WTC11 (cell line): ENCODE measurements around the gene EAF1. TPM values are rescaled to one million over a fixed set of nuclear protein-coding genes. Genes with fewer than 3 reads are reported as not detected.

Experiments
- ATAC-seq: fragments of 200-7000 bp; cut with Tn5 transposase; 2 replicates; pipeline ENCODE4 v1.10.0; 2021; ENCODE audit warnings: mild to moderate bottlenecking, moderate library complexity
- CTCF ChIA-PET: fragments of 300-600 bp; sonication (Branson Sonifier 250); formaldehyde crosslinking; loops from one replicate; lab custom pipeline; 2021; ENCODE audit warnings: antibody characterized with exemption; lab: Charles Lee
- POLR2A ChIA-PET: fragments of 350-600 bp; sonication (Branson Sonifier 250); formaldehyde crosslinking; loops from one replicate; lab custom pipeline; 2021; ENCODE audit warnings: antibody characterized with exemption; lab: Charles Lee
- DNase-seq: peaks from one replicate; pipeline ENCODE4 v3.0.0; 2021; ENCODE audit warnings: low spot score
- H3K27ac Mint-ChIP-seq: 2 replicates; pipeline ENCODE4 v1.8.0; 2021; ENCODE audit warnings: mixed read lengths
- H3K27me3 Mint-ChIP-seq: 2 replicates; pipeline ENCODE4 v1.8.0; 2021; ENCODE audit warnings: low read depth, mild to moderate bottlenecking, moderate library complexity, mixed read lengths
- H3K36me3 Mint-ChIP-seq: 2 replicates; pipeline ENCODE4 v1.8.0; 2021; ENCODE audit warnings: mixed read lengths
- H3K4me1 Mint-ChIP-seq: 2 replicates; pipeline ENCODE4 v1.8.0; 2022; ENCODE audit warnings: mixed read lengths
- H3K4me3 Mint-ChIP-seq: 2 replicates; pipeline ENCODE4 v1.8.0; 2021; ENCODE audit warnings: mild to moderate bottlenecking, moderate library complexity, mixed read lengths
- H3K9me3 Mint-ChIP-seq: 2 replicates; pipeline ENCODE4 v1.8.0; 2021; ENCODE audit warnings: mixed read lengths
- AFF4 ChIP-seq: sonication (generic); formaldehyde crosslinking; IDR thresholded peaks from 2 replicates; pipeline ENCODE4 v1.8.1; 2023; ENCODE audit warnings: mild to moderate bottlenecking, missing genetic modification reagents, borderline replicate concordance
- AR ChIP-seq: fragments of 250-450 bp; sonication (Bioruptor Pico); IDR thresholded peaks from 2 replicates; pipeline ENCODE4 v1.9.0; 2021; ENCODE audit warnings: mild to moderate bottlenecking
- E2F4 ChIP-seq: sonication (generic); formaldehyde crosslinking; IDR thresholded peaks from 2 replicates; pipeline ENCODE4 v1.8.1; 2022; ENCODE audit warnings: low read depth, mild to moderate bottlenecking, moderate library complexity, missing genetic modification reagents, borderline replicate concordance
- EMX1 ChIP-seq: fragments of 250-450 bp; sonication (Bioruptor Pico); IDR thresholded peaks from 2 replicates; pipeline ENCODE4 v1.8.0; 2021; ENCODE audit warnings: mild to moderate bottlenecking
- ETV6 ChIP-seq: sonication (generic); formaldehyde crosslinking; IDR thresholded peaks from 2 replicates; pipeline ENCODE4 v1.8.1; 2022; ENCODE audit warnings: mild to moderate bottlenecking, missing genetic modification reagents
- FOXJ3 ChIP-seq: sonication (generic); formaldehyde crosslinking; IDR thresholded peaks from 2 replicates; pipeline ENCODE4 v1.9.0; 2021; ENCODE audit warnings: missing genetic modification reagents, mild to moderate bottlenecking, borderline replicate concordance
- FOXP4 ChIP-seq: sonication (generic); formaldehyde crosslinking; IDR thresholded peaks from 2 replicates; pipeline ENCODE4 v1.8.0; 2022; ENCODE audit warnings: mild to moderate bottlenecking, missing genetic modification reagents
- IRF2 ChIP-seq: sonication (generic); formaldehyde crosslinking; IDR thresholded peaks from 2 replicates; pipeline ENCODE4 v1.8.0; 2022; ENCODE audit warnings: low read depth, missing genetic modification reagents, borderline replicate concordance
- MAX ChIP-seq: sonication (generic); formaldehyde crosslinking; IDR thresholded peaks from 2 replicates; pipeline ENCODE4 v1.8.0; 2022; ENCODE audit warnings: mild to moderate bottlenecking, missing genetic modification reagents
- NFE2L1 ChIP-seq: sonication (generic); formaldehyde crosslinking; IDR thresholded peaks from 2 replicates; pipeline ENCODE4 v1.8.1; 2023; ENCODE audit warnings: missing genetic modification reagents
- PRRX2 ChIP-seq: fragments of 250-450 bp; sonication (Bioruptor Pico); IDR thresholded peaks from 2 replicates; pipeline ENCODE4 v1.8.0; 2021; ENCODE audit warnings: mild to moderate bottlenecking
- RORB ChIP-seq: fragments of 250-450 bp; sonication (Bioruptor Pico); IDR thresholded peaks from 2 replicates; pipeline ENCODE4 v1.9.0; 2021; ENCODE audit warnings: mild to moderate bottlenecking
- SP1 ChIP-seq: sonication (generic); formaldehyde crosslinking; conservative IDR thresholded peaks from 2 replicates; pipeline ENCODE4 v1.8.1; 2022; ENCODE audit warnings: missing genetic modification reagents
- TP53 ChIP-seq: sonication (generic); formaldehyde crosslinking; IDR thresholded peaks from 2 replicates; pipeline ENCODE4 v1.8.1; 2023; ENCODE audit warnings: mild to moderate bottlenecking, missing genetic modification reagents
- ZBTB21 ChIP-seq: sonication (generic); formaldehyde crosslinking; IDR thresholded peaks from 2 replicates; pipeline ENCODE4 v1.8.1; 2023; ENCODE audit warnings: mild to moderate bottlenecking, missing genetic modification reagents, borderline replicate concordance
- ZMAT4 ChIP-seq: fragments of 250-450 bp; sonication (Bioruptor Pico); IDR thresholded peaks from 2 replicates; pipeline ENCODE4 v1.9.0; 2021; ENCODE audit warnings: mild to moderate bottlenecking
- ZNF138 ChIP-seq: sonication (generic); formaldehyde crosslinking; conservative IDR thresholded peaks from 2 replicates; pipeline ENCODE4 v1.8.1; 2022; ENCODE audit warnings: mild to moderate bottlenecking, moderate library complexity, missing genetic modification reagents
- ZNF232 ChIP-seq: sonication (generic); formaldehyde crosslinking; IDR thresholded peaks from 2 replicates; pipeline ENCODE4 v1.8.0; 2022; ENCODE audit warnings: mild to moderate bottlenecking, missing genetic modification reagents
- ZNF425 ChIP-seq: fragments of 250-450 bp; sonication (Bioruptor Pico); conservative IDR thresholded peaks from 2 replicates; pipeline ENCODE4 v1.9.0; 2021; ENCODE audit warnings: mild to moderate bottlenecking
- ZNF671 ChIP-seq: fragments of 250-450 bp; sonication (Bioruptor Pico); IDR thresholded peaks from 2 replicates; pipeline ENCODE4 v1.8.0; 2021; ENCODE audit warnings: mild to moderate bottlenecking
- total RNA-seq: library from RNA; stranded (reverse); gene quantifications from 3 replicates; pipeline ENCODE4 v1.2.3, GENCODE V29; 2021

The EAF1 gene
- total RNA-seq, 1 experiment from 2014 or later: 25.4 TPM

- TF ChIP-seq MAX (CRISPR knock-in tag) (no peak), AFF4 (CRISPR knock-in tag) (no peak), SP1 (no peak)
These were observed 7.4 kb downstream of the EAF1 start (continued) for GRCh38 chr3:15434756-15435155.

GRCh38 chr3:15436246-15436645 lies 8.8 kb downstream of the EAF1 start:
- DNase-seq: no peak
- no peaks in the 10 kb centered on the region for H3K27me3 Mint-ChIP-seq
- H3K27ac Mint-ChIP-seq: no peak overlapping the region
- peaks cover 75% of the 10 kb centered on the region for H3K36me3 Mint-ChIP-seq
- H3K9me3 Mint-ChIP-seq: no peaks in the 10 kb centered on the region
- POLR2A ChIA-PET: no interaction called here
- TF ChIP-seq ZNF232 (CRISPR knock-in tag) (no peak), E2F4 (no peak), FOXP4 (CRISPR knock-in tag) (no peak), IRF2 (CRISPR knock-in tag) (no peak), MAX (CRISPR knock-in tag) (no peak), ZNF671 (CRISPR knock-in tag) (no peak), AR (CRISPR knock-in tag) (no peak), TP53 (CRISPR knock-in tag) (no peak), ZNF138 (no peak), NFE2L1 (CRISPR knock-in tag) (no peak), ETV6 (CRISPR knock-in tag) (no peak)
- TF ChIP-seq, all 79 proteins: peak for 0
- no peak for ATAC-seq
- CTCF ChIA-PET: no interaction called here
- Mint-ChIP-seq H3K4me1 (no peaks in the 10 kb centered on the region), H3K4me3 (no peak overlapping the region)

- ATAC-seq: no peak
- Mint-ChIP-seq H3K4me1 (no peaks in the 10 kb centered on the region), H3K4me3 (no peak overlapping the region), H3K27ac (no peak overlapping the region), H3K9me3 (no peaks in the 10 kb centered on the region), H3K36me3 (peaks cover 72% of the 10 kb centered on the region), H3K27me3 (no peaks in the 10 kb centered on the region)
- ChIA-PET CTCF (no interaction called here), POLR2A (no interaction called here)
- no peak for DNase-seq
- TF ChIP-seq ZMAT4 (CRISPR knock-in tag): no peak
- no peak for TF ChIP-seq ZNF425 (CRISPR knock-in tag)
- TF ChIP-seq RORB: no peak
- no peak for TF ChIP-seq PRRX2
- no peak for TF ChIP-seq ZBTB21 (CRISPR knock-in tag)
- no peak for TF ChIP-seq EMX1 (CRISPR knock-in tag)
- no peak for TF ChIP-seq FOXJ3 (CRISPR knock-in tag)
These were observed 11.6 kb downstream of the EAF1 start for GRCh38 chr3:15438983-15439382.
